Measurements from ENCODE around the gene SYCE1.

SYCE1 gene

GRCh38 chr10:133511907-133512528, 53.4 kb downstream of the SYCE1 start:
- peak; percentile 71 for FAIRE-seq

GRCh38 chr10:133511408-133511807, 54.0 kb downstream of the SYCE1 start:
- FAIRE-seq = no peak

- no peak for FAIRE-seq
Measured at GRCh38 chr10:133509700-133510099, 55.7 kb downstream of the SYCE1 start.

Measured in A204.1 (cell line).